K562 (cell line): ENCODE measurements around the gene MYH2. TPM values are rescaled to one million over a fixed set of nuclear protein-coding genes. Genes with fewer than 3 reads are reported as not detected.

Experiments used
- ATAC-seq: fragments of 200-7000 bp; cut with Tn5 transposase; 3 replicates; pipeline ENCODE4 v1.9.1; 2020; ENCODE audit warnings: moderate library complexity
- BruUV-seq: library from RNA; stranded (reverse); fragments of 400-500 nt; replicated peaks from 2 replicates; lab custom pipeline; 2021; lab: Mats Ljungman, UMichigan
- CTCF ChIA-PET: fragments of 300-600 bp; formaldehyde crosslinking; extraction: SDS; loops from one replicate; lab custom pipeline; 2021; ENCODE audit warnings: low intra/inter-chr PET ratio; lab: Yijun Ruan, JAX
- POLR2A ChIA-PET: fragments of 300-600, 350-650 bp; sonication (Branson Sonifier 250); formaldehyde crosslinking; extraction: SDS; loops from one replicate; lab custom pipeline; 2021; ENCODE audit warnings: antibody characterized with exemption, inconsistent platforms; lab: Yijun Ruan, JAX
- DNase-seq, 4 experiments: peaks; one replicate each; pipeline versions ENCODE4 v3.0.0 to v3.0.0-alpha.2; 2011 to 2018; ENCODE audit warnings: low spot score in 3 of 4, mixed read lengths in 3 of 4; ENCODE audit errors: extremely low read depth in 1 of 4
- FAIRE-seq: peaks from 2 replicates; lab custom pipeline; 2011; peaks lifted over from hg19 to GRCh38; lab: Jason Lieb, UNC
- H2AFZ ChIP-seq: 2 replicates; pipeline ENCODE4 v1.6.0; 2011; ENCODE audit warnings: low read depth, low read length, control low read depth, inconsistent platforms
- H3K27ac ChIP-seq: fragments of 200-600 bp; 3 replicates; pipeline ENCODE4 v1.8.0; 2011; ENCODE audit warnings: low read depth, mild to moderate bottlenecking, control low read depth, inconsistent platforms, low read length, moderate library complexity, mixed read lengths; ENCODE audit errors: extremely low read depth
- H3K27me3 ChIP-seq, 2 experiments: fragments of 300-600 bp in 1 of 2; 2 replicates in 1 of 2; 3 replicates in 1 of 2; pipeline versions ENCODE4 v1.6.0 to v1.8.0; 2011; ENCODE audit warnings: inconsistent platforms in 2 of 2, low read length in 2 of 2, mild to moderate bottlenecking in 1 of 2, mixed read lengths in 1 of 2, moderate library complexity in 1 of 2; ENCODE audit not compliant: control insufficient read depth in 2 of 2, insufficient read depth in 2 of 2
- H3K36me3 ChIP-seq: fragments of 300-600 bp; 3 replicates; pipeline ENCODE4 v1.8.0; 2011; ENCODE audit warnings: mild to moderate bottlenecking, low read length, inconsistent platforms; ENCODE audit not compliant: control insufficient read depth, insufficient read depth
- H3K4me1 ChIP-seq, 2 experiments: fragments of 200-600 bp in 1 of 2; replicated peaks in 1 of 2; 2 replicates in 1 of 2; 3 replicates in 1 of 2; pipeline versions ENCODE4 v1.5.1 to v1.8.0; 2011; ENCODE audit warnings: inconsistent platforms in 2 of 2, low read length in 2 of 2, mild to moderate bottlenecking in 1 of 2, mixed read lengths in 1 of 2, moderate library complexity in 1 of 2; ENCODE audit not compliant: control insufficient read depth in 2 of 2, insufficient read depth in 2 of 2
- H3K4me2 ChIP-seq: 2 replicates; pipeline ENCODE4 v1.6.1; 2011; ENCODE audit warnings: low read length, control low read depth, inconsistent platforms, mixed read lengths; ENCODE audit not compliant: insufficient read depth
- H3K4me3 ChIP-seq: fragments of 200-600 bp; sonication (generic), shearing (Covaris generic); 2 replicates; pipeline ENCODE4 v1.5.1; 2016; ENCODE audit warnings: control low read depth, inconsistent platforms
- H3K79me2 ChIP-seq: fragments of 200-600 bp; 3 replicates; pipeline ENCODE4 v1.8.0; 2011; ENCODE audit warnings: low read length, inconsistent platforms; ENCODE audit not compliant: control insufficient read depth, insufficient read depth
- H3K9ac ChIP-seq, 2 experiments: 2 replicates each; pipeline versions ENCODE4 v1.6.0 to v1.6.1; 2011; ENCODE audit warnings: low read depth in 2 of 2, low read length in 2 of 2, control low read depth in 1 of 2, inconsistent platforms in 1 of 2, mild to moderate bottlenecking in 1 of 2, mixed read lengths in 1 of 2; ENCODE audit not compliant: insufficient read depth in 1 of 2
- H3K9me1 ChIP-seq: one replicate; pipeline ENCODE4 v1.6.0; 2011; ENCODE audit warnings: inconsistent platforms, mild to moderate bottlenecking, low read length, moderate library complexity; ENCODE audit not compliant: control insufficient read depth, insufficient read depth
- H3K9me3 ChIP-seq: replicated peaks from 2 replicates; pipeline ENCODE4 v1.5.1; 2011; ENCODE audit warnings: low read depth, low read length, inconsistent platforms; ENCODE audit not compliant: control insufficient read depth, insufficient read depth
- H4K20me1 ChIP-seq: replicated peaks from 2 replicates; pipeline ENCODE4 v1.6.1; 2011; ENCODE audit warnings: low read length, inconsistent platforms, mixed read lengths; ENCODE audit not compliant: control insufficient read depth, insufficient read depth
- ARNT ChIP-seq, 2 experiments: fragments of 450-650 bp; IDR thresholded peaks; 2 replicates each; pipeline ENCODE4 v1.6.1; 2016; ENCODE audit warnings: mild to moderate bottlenecking in 1 of 2
- EP400 ChIP-seq: fragments of 450-650 bp; IDR thresholded peaks from 2 replicates; pipeline ENCODE4 v1.6.1; 2017; ENCODE audit warnings: antibody characterized with exemption, mild to moderate bottlenecking, moderate library complexity
- NR2C2 ChIP-seq, 2 experiments: fragments of 200-800 bp in 1 of 2; sonication (Bioruptor generic) in 1 of 2; sonication (generic) in 1 of 2; formaldehyde crosslinking in 1 of 2; IDR thresholded peaks; 2 replicates each; pipeline versions ENCODE4 v1.6.1 to v1.8.0; 2016 to 2022; ENCODE audit warnings: mild to moderate bottlenecking in 1 of 2, missing compliant biosample characterization in 1 of 2, missing genetic modification characterization in 1 of 2, missing genetic modification reagents in 1 of 2
- RHOXF2B ChIP-seq: fragments of 250-450 bp; sonication (Bioruptor Pico); conservative IDR thresholded peaks from 2 replicates; pipeline ENCODE4 v1.5.1; 2021
- SMAD1 ChIP-seq: fragments of 150-350 bp; IDR thresholded peaks from 2 replicates; pipeline ENCODE4 v1.6.1; 2014; ENCODE audit warnings: low read length, low read depth; ENCODE audit not compliant: partially characterized antibody
- ZBTB2 ChIP-seq: fragments of 450-650 bp; IDR thresholded peaks from 2 replicates; pipeline ENCODE4 v1.6.1; 2016; ENCODE audit warnings: antibody characterized with exemption
- ZBTB7A ChIP-seq: IDR thresholded peaks from 2 replicates; pipeline ENCODE4 v1.6.1; 2011; ENCODE audit warnings: low read depth, mild to moderate bottlenecking, low read length, moderate library complexity, borderline replicate concordance; ENCODE audit not compliant: control insufficient read depth
- ZNF217 ChIP-seq: sonication (generic); formaldehyde crosslinking; IDR thresholded peaks from 2 replicates; pipeline ENCODE4 v1.8.0; 2022; ENCODE audit warnings: mild to moderate bottlenecking, missing genetic modification reagents
- ZNF431 ChIP-seq: sonication (generic); formaldehyde crosslinking; IDR thresholded peaks from 2 replicates; pipeline ENCODE4 v1.8.0; 2022; ENCODE audit warnings: mild to moderate bottlenecking, missing genetic modification reagents
- WGBS: fragments of 100-300 bp; shearing (Covaris generic); methylation state at CpG from one replicate; pipeline ENCODE4 v1.1.6; 2016; ENCODE audit warnings: low coverage, mixed read lengths; ENCODE audit not compliant: insufficient coverage; ENCODE audit errors: missing lambda C conversion rate; 5-methylcytosine and 5-hydroxymethylcytosine counted together
- in situ Hi-C: fragments of 300-500 bp; cut with MboI; formaldehyde crosslinking; loops from 4 replicates; pipeline ENCODE4 v1.15.0; 2018; ENCODE audit warnings: inconsistent platforms, mixed read lengths
- intact Hi-C: fragments of 100-400 bp; cut with micrococcal nuclease; formaldehyde crosslinking; loops from 2 replicates; pipeline ENCODE4 v1.14.2; 2022
- polyA plus RNA-seq, 8 experiments: library from polyadenylated mRNA; depleted of rRNA in 4 of 8; stranded (reverse) in 5 of 8; unstranded in 3 of 8; fragments of >200 nt; fragmentation: Nextera tagmentation in 2 of 8; fragmentation: Illumina TruSeq in 1 of 8; extraction: Ambion mirVana in 2 of 8; extraction: Trizol in 1 of 8; gene quantifications; 2 replicates each; pipeline versions ENCODE4 v1.2.1 to v1.2.3, GENCODE V29; 2011 to 2014; ENCODE audit warnings: inconsistent platforms in 1 of 8, missing spikeins in 1 of 8
- total RNA-seq, 7 experiments: library from RNA; depleted of rRNA in 6 of 7; stranded (reverse); fragments of >200 nt in 6 of 7; fragmentation: Illumina TruSeq in 2 of 7; extraction: Trizol in 2 of 7; gene quantifications; 2 replicates each; pipeline versions ENCODE4 v1.2.1 to v1.2.3, GENCODE V29; 2011 to 2021; ENCODE audit warnings: low replicate concordance in 1 of 7
- TF ChIP-seq, protein P1 (sequence below): fragments of 450-650 bp; formaldehyde crosslinking; IDR thresholded peaks from 2 replicates; pipeline ENCODE4 v1.4.0; 2020; ENCODE audit warnings: mild to moderate bottlenecking, moderate library complexity
- TF ChIP-seq, protein P2 (sequence below): sonication (generic); formaldehyde crosslinking; IDR thresholded peaks from 2 replicates; pipeline ENCODE4 v1.8.0; 2022; ENCODE audit warnings: mild to moderate bottlenecking, missing genetic modification reagents
- TF ChIP-seq, protein P3 (sequence below): fragments of 450-650 bp; formaldehyde crosslinking; conservative IDR thresholded peaks from 2 replicates; pipeline ENCODE4 v1.4.0; 2022; ENCODE audit warnings: mild to moderate bottlenecking, missing genetic modification characterization

MYH2 gene
- total and polyA plus RNA-seq, 9 of the 15 experiments (the other 6 are each of a cell fraction or from before 2014, with no cell fraction given): not detected

- TF ChIP-seq ZBTB2 (no peak), ZNF217 (CRISPR knock-in tag) (no peak), ZNF431 (CRISPR knock-in tag) (no peak)
Measured at GRCh38 chr17:10585529-10585928, 36.1 kb upstream of the MYH2 start (continued).

DNA sequence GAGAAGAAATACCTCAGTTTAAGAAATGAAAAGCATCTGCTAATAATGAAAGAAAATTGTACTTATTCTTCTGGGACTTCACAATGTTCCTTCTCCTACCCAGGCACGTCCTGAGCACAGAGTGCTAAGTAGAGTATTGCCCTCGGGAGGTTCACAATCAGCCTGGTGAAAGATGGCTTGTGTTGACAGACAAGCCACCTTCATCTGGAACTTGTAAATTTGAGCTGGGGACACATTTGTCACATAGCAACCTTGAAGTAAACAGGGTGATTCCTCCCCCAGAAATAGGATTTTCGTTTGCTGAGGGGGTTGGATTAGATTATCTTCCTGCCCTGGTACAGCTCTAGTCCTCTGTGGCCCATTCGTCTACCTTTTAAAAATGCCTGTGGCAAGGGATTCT is 34.4 kb upstream of the MYH2 start:
- BruUV-seq: no TSS peak
- CTCF ChIA-PET: no interaction called here
- Histone ChIP-seq H3K4me1 (no peaks in the 10 kb centered on the region), H3K27me3 (no peaks in the 10 kb centered on the region; a peak in 1 of 5 replicates), H3K27ac (no peak overlapping the region), H3K9me1 (no peaks in the 10 kb centered on the region), H3K9ac (no peak overlapping the region), H3K4me3 (no peak overlapping the region), H4K20me1 (no peaks in the 10 kb centered on the region), H3K9me3 (no peaks in the 10 kb centered on the region), H2AFZ (no peak overlapping the region), H3K4me2 (no peak overlapping the region), H3K79me2 (no peaks in the 10 kb centered on the region), H3K36me3 (no peaks in the 10 kb centered on the region)
- WGBS: 0% methylated on average over 3 of the region's 4 CpGs
- intact Hi-C loops: no loop called here
- no peak for DNase-seq
- ATAC-seq: no peak
- in situ Hi-C loops: no loop called here
- no peak for FAIRE-seq
- POLR2A ChIA-PET: interaction anchor here (0.9 kb wide), 1 partner anchor 15 kb away, joined by 4 read pairs; no protein-coding TSS in a partner anchor
- TF ChIP-seq, protein P1, sequence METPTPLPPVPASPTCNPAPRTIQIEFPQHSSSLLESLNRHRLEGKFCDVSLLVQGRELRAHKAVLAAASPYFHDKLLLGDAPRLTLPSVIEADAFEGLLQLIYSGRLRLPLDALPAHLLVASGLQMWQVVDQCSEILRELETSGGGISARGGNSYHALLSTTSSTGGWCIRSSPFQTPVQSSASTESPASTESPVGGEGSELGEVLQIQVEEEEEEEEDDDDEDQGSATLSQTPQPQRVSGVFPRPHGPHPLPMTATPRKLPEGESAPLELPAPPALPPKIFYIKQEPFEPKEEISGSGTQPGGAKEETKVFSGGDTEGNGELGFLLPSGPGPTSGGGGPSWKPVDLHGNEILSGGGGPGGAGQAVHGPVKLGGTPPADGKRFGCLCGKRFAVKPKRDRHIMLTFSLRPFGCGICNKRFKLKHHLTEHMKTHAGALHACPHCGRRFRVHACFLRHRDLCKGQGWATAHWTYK (CRISPR knock-in tag): no peak
- no peak for TF ChIP-seq ARNT (IDR thresholded peaks at IDR 0.05)
- TF ChIP-seq, protein P2, sequence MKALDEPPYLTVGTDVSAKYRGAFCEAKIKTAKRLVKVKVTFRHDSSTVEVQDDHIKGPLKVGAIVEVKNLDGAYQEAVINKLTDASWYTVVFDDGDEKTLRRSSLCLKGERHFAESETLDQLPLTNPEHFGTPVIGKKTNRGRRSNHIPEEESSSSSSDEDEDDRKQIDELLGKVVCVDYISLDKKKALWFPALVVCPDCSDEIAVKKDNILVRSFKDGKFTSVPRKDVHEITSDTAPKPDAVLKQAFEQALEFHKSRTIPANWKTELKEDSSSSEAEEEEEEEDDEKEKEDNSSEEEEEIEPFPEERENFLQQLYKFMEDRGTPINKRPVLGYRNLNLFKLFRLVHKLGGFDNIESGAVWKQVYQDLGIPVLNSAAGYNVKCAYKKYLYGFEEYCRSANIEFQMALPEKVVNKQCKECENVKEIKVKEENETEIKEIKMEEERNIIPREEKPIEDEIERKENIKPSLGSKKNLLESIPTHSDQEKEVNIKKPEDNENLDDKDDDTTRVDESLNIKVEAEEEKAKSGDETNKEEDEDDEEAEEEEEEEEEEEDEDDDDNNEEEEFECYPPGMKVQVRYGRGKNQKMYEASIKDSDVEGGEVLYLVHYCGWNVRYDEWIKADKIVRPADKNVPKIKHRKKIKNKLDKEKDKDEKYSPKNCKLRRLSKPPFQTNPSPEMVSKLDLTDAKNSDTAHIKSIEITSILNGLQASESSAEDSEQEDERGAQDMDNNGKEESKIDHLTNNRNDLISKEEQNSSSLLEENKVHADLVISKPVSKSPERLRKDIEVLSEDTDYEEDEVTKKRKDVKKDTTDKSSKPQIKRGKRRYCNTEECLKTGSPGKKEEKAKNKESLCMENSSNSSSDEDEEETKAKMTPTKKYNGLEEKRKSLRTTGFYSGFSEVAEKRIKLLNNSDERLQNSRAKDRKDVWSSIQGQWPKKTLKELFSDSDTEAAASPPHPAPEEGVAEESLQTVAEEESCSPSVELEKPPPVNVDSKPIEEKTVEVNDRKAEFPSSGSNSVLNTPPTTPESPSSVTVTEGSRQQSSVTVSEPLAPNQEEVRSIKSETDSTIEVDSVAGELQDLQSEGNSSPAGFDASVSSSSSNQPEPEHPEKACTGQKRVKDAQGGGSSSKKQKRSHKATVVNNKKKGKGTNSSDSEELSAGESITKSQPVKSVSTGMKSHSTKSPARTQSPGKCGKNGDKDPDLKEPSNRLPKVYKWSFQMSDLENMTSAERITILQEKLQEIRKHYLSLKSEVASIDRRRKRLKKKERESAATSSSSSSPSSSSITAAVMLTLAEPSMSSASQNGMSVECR (CRISPR knock-in tag): no peak
- no peak for TF ChIP-seq EP400
- no peak for TF ChIP-seq SMAD1
- TF ChIP-seq RHOXF2B (CRISPR knock-in tag): no peak
- no peak for TF ChIP-seq NR2C2 (CRISPR knock-in tag; IDR thresholded peaks at IDR 0.05)
- no peak for TF ChIP-seq NR2C2 (tag; IDR thresholded peaks at IDR 0.05)
- TF ChIP-seq, protein P3, sequence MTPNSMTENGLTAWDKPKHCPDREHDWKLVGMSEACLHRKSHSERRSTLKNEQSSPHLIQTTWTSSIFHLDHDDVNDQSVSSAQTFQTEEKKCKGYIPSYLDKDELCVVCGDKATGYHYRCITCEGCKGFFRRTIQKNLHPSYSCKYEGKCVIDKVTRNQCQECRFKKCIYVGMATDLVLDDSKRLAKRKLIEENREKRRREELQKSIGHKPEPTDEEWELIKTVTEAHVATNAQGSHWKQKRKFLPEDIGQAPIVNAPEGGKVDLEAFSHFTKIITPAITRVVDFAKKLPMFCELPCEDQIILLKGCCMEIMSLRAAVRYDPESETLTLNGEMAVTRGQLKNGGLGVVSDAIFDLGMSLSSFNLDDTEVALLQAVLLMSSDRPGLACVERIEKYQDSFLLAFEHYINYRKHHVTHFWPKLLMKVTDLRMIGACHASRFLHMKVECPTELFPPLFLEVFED (CRISPR knock-in tag): no peak
- no peak for TF ChIP-seq ZBTB7A
